Uterus (tissue), 2 donors: ENCODE results near the gene TMEM272.

Experiments used
- CTCF ChIP-seq, 4 experiments: fragments of 200-600 bp in 2 of 4; fragments of 450-650 bp in 2 of 4; sonication (generic) in 2 of 4; IDR thresholded peaks; one replicate each; pipeline ENCODE4 v1.5.1; 2016 to 2019; ENCODE audit warnings: antibody characterized with exemption in 4 of 4, mild to moderate bottlenecking in 2 of 4, moderate library complexity in 1 of 4
- POLR2A ChIP-seq, 2 donors: fragments of 450-650 bp; IDR thresholded peaks; one replicate each; pipeline ENCODE4 v1.6.1; 2016; ENCODE audit warnings: antibody characterized with exemption in 2 of 2, mild to moderate bottlenecking in 1 of 2, moderate library complexity in 1 of 2

DNA sequence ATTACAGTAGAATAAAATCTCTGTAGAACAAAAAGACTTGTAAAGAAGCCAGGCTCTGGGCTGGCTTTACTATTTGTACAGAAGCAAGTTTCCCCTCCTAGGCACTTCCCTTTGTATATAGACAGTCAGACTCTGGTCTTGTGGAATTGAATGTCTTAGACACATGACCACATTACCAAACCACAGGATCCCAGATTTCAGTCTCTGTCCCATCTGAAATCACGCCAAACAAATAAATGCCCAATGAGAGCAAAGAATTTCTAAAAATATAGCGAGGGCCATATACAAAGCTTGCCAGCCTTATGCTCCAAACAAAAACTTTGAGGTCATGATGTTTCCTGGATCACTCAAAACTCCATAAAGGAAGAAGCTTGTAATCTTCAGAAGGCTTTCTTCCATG, 40.7 kb upstream of the TMEM272 start:
- TF ChIP-seq POLR2A (IDR thresholded peaks at IDR 0.05) (no peak), CTCF (IDR thresholded peaks at IDR 0.05) (no peak)
